ENCODE results near the gene SMC1A. TPM values are rescaled to one million over a fixed set of nuclear protein-coding genes. Genes with fewer than 3 reads are reported as not detected.

Gene SMC1A
- polyA plus RNA-seq, 3 donors from 2014 or later = 43.1 to 105 (median 47.5) TPM

- peak in 2 of 3 donors; percentile 20 to 23 for DNase-seq
- H3K27me3 Mint-ChIP-seq (ENCODE audit: low read depth in 3 of 3) = peaks cover 6 to 9% (median 7%) of the 10 kb centered on the region in 3 donors
- H3K4me1 Mint-ChIP-seq = peaks cover 2 to 6% of the 10 kb centered on the region in 2 donors
- no peaks in the 10 kb centered on the region for H3K9me3 Mint-ChIP-seq
- no peak overlapping the region for H3K4me3 Mint-ChIP-seq
- no peak overlapping the region for H3K27ac Mint-ChIP-seq
- H3K36me3 Mint-ChIP-seq = no peaks in the 10 kb centered on the region
Observed at GRCh38 chrX:53356186-53356585, 66.3 kb downstream of the SMC1A start.

- H3K4me3 Mint-ChIP-seq = no peak overlapping the region
- DNase-seq = no peak
- H3K9me3 Mint-ChIP-seq = no peaks in the 10 kb centered on the region
- H3K36me3 Mint-ChIP-seq = no peaks in the 10 kb centered on the region
- H3K27me3 Mint-ChIP-seq (ENCODE audit: low read depth in 3 of 3) = peaks cover 6 to 9% (median 7%) of the 10 kb centered on the region in 3 donors
- no peak overlapping the region for H3K27ac Mint-ChIP-seq
- no peaks in the 10 kb centered on the region for H3K4me1 Mint-ChIP-seq
Observed at GRCh38 chrX:53354669-53355068, 67.8 kb downstream of the SMC1A start.

GRCh38 chrX:53347948-53348347 is 74.5 kb downstream of the SMC1A start:
- Mint-ChIP-seq H3K36me3 (no peaks in the 10 kb centered on the region), H3K4me3 (no peak overlapping the region), H3K4me1 (no peaks in the 10 kb centered on the region), H3K9me3 (no peaks in the 10 kb centered on the region), H3K27ac (no peak overlapping the region), H3K27me3 (ENCODE audit: low read depth in 3 of 3) (peaks cover 4 to 10% (median 7%) of the 10 kb centered on the region in 3 donors)
- DNase-seq = no peak

- no peaks in the 10 kb centered on the region for H3K4me1 Mint-ChIP-seq
Observed at GRCh38 chrX:53340852-53341645, 81.4 kb downstream of the SMC1A start.

GRCh38 chrX:53337101-53337500 is 85.4 kb downstream of the SMC1A start:
- Mint-ChIP-seq H3K36me3 (no peaks in the 10 kb centered on the region), H3K4me1 (no peaks in the 10 kb centered on the region), H3K27me3 (ENCODE audit: low read depth in 3 of 3) (peaks cover 2 to 9% (median 4%) of the 10 kb centered on the region in 3 donors), H3K9me3 (no peaks in the 10 kb centered on the region), H3K4me3 (no peak overlapping the region), H3K27ac (no peak overlapping the region)
- no peak for DNase-seq

More at GRCh38 chrX:53340852-53341645, 81.4 kb downstream of the SMC1A start:
- Mint-ChIP-seq H3K27ac (no peak overlapping the region), H3K9me3 (no peaks in the 10 kb centered on the region), H3K27me3 (ENCODE audit: low read depth in 3 of 3) (peaks cover 0 to 3% (median 2%) of the 10 kb centered on the region in 3 donors), H3K36me3 (no peaks in the 10 kb centered on the region), H3K4me3 (no peak overlapping the region)
- DNase-seq = no peak

- H3K27ac Mint-ChIP-seq = no peak overlapping the region
Observed at GRCh38 chrX:53333853-53334252, 88.6 kb downstream of the SMC1A start.

GRCh38 chrX:53332204-53332603 is 90.2 kb downstream of the SMC1A start:
- no peaks in the 10 kb centered on the region for H3K9me3 Mint-ChIP-seq

More at GRCh38 chrX:53333853-53334252, 88.6 kb downstream of the SMC1A start:
- Mint-ChIP-seq H3K9me3 (no peaks in the 10 kb centered on the region), H3K27me3 (ENCODE audit: low read depth in 3 of 3) (peaks cover 2 to 11% (median 5%) of the 10 kb centered on the region in 3 donors), H3K36me3 (no peaks in the 10 kb centered on the region), H3K4me3 (no peak overlapping the region), H3K4me1 (no peaks in the 10 kb centered on the region)
- no peak for DNase-seq

GRCh38 chrX:53330331-53330730 is 92.1 kb downstream of the SMC1A start:
- Mint-ChIP-seq H3K9me3 (no peaks in the 10 kb centered on the region), H3K27me3 (ENCODE audit: low read depth in 3 of 3) (peaks cover 5 to 16% (median 7%) of the 10 kb centered on the region in 3 donors), H3K4me1 (no peaks in the 10 kb centered on the region), H3K4me3 (no peak overlapping the region), H3K36me3 (no peaks in the 10 kb centered on the region), H3K27ac (no peak overlapping the region)
- no peak for DNase-seq

More at GRCh38 chrX:53332204-53332603, 90.2 kb downstream of the SMC1A start:
- Mint-ChIP-seq H3K36me3 (no peaks in the 10 kb centered on the region), H3K4me3 (no peak overlapping the region), H3K27ac (no peak overlapping the region), H3K4me1 (no peaks in the 10 kb centered on the region), H3K27me3 (ENCODE audit: low read depth in 3 of 3) (peaks cover 2 to 16% (median 5%) of the 10 kb centered on the region in 3 donors)
- DNase-seq = no peak

GRCh38 chrX:53324803-53325202 is 97.7 kb downstream of the SMC1A start:
- H3K27ac Mint-ChIP-seq = no peak overlapping the region
- H3K4me1 Mint-ChIP-seq = peaks cover 11 to 12% of the 10 kb centered on the region in 2 donors
- no peaks in the 10 kb centered on the region for H3K36me3 Mint-ChIP-seq
- H3K4me3 Mint-ChIP-seq = no peak overlapping the region
- no peak for DNase-seq
- peaks cover 3 to 21% (median 7%) of the 10 kb centered on the region in 3 donors for H3K27me3 Mint-ChIP-seq (ENCODE audit: low read depth in 3 of 3)
- peaks cover 0 to 2% (median 0%) of the 10 kb centered on the region in 6 donors for H3K9me3 Mint-ChIP-seq

Other genes with a start within 250 kb of the SMC1A start
- 10 to 100 TPM in 2 of 3 donors, 1 to 10 TPM in 1; 8.1 to 42.8 (median 21.1) TPM for gene KDM5C, start 197.4 kb downstream of the SMC1A start, polyA plus RNA-seq
- 1 to 10 TPM in 1 of 3 donors, under 1 TPM in 2; 0.08 to 1.7 (median 0.21) TPM for gene IQSEC2, start 141.1 kb downstream of the SMC1A start, polyA plus RNA-seq
- under 1 TPM in 1 of 3 donors, not detected in 2; 0.71 TPM for gene RIBC1, start 219 bp upstream of the SMC1A start, polyA plus RNA-seq
- 100 to 1,000 TPM; 170 to 194 (median 188) TPM for gene HSD17B10, start 11.7 kb upstream of the SMC1A start, polyA plus RNA-seq